GM18951 (cell line): ENCODE measurements around the gene PDSS2.
"Not testable (repeated sequence)": the region's sequence is repeated elsewhere in the genome, so short reads cannot be mapped to it uniquely, and the experiment has no call there.

ENCODE experiments used
- POLR2A ChIP-seq: IDR thresholded peaks from 4 replicates; pipeline ENCODE4 v1.6.1; 2011; ENCODE audit warnings: mild to moderate bottlenecking; ENCODE audit not compliant: insufficient read length, insufficient read depth; ENCODE audit errors: extremely low read depth
- in situ Hi-C: fragments of 300-500 bp; cut with MboI; formaldehyde crosslinking; loops from one replicate; pipeline ENCODE4 v1.12.0; 2022; ENCODE audit warnings: low sequenced_read_pairs, mixed read lengths, inconsistent platforms; ENCODE audit not compliant: unreplicated experiment

Gene PDSS2

GRCh38 chr6:107392069-107392468 lies 67.3 kb downstream of the PDSS2 start:
- no peak for TF ChIP-seq POLR2A
- in situ Hi-C loops = no loop called here

- in situ Hi-C loops = no loop called here
- TF ChIP-seq POLR2A = no peak
Measured at GRCh38 chr6:107390685-107391435, 68.5 kb downstream of the PDSS2 start.

GRCh38 chr6:107390056-107390455 lies 69.3 kb downstream of the PDSS2 start:
- TF ChIP-seq POLR2A = no peak
- in situ Hi-C loops = no loop called here

GRCh38 chr6:107386904-107387303 lies 72.5 kb downstream of the PDSS2 start:
- in situ Hi-C loops = no loop called here
- TF ChIP-seq POLR2A = no peak

- in situ Hi-C loops = no loop called here
- TF ChIP-seq POLR2A = no peak
Measured at GRCh38 chr6:107386340-107386739, 73.0 kb downstream of the PDSS2 start.

GRCh38 chr6:107383705-107384104 lies 75.7 kb downstream of the PDSS2 start:
- in situ Hi-C loops = no loop called here
- no peak for TF ChIP-seq POLR2A

- no peak for TF ChIP-seq POLR2A
- in situ Hi-C loops = no loop called here
Measured at GRCh38 chr6:107374264-107374663, 85.1 kb downstream of the PDSS2 start.

GRCh38 chr6:107369493-107369892 lies 89.9 kb downstream of the PDSS2 start:
- no peak for TF ChIP-seq POLR2A
- in situ Hi-C loops = no loop called here

- no peak for TF ChIP-seq POLR2A
- in situ Hi-C loops = no loop called here
Measured at GRCh38 chr6:107368471-107368870, 90.9 kb downstream of the PDSS2 start.

GRCh38 chr6:107364173-107364572 lies 95.2 kb downstream of the PDSS2 start:
- in situ Hi-C loops = not testable (repeated sequence)

- no peak for TF ChIP-seq POLR2A
- in situ Hi-C loops = no loop called here
Measured at GRCh38 chr6:107361753-107362604, 97.4 kb downstream of the PDSS2 start.

- in situ Hi-C loops = no loop called here
- no peak for TF ChIP-seq POLR2A
Measured at GRCh38 chr6:107360476-107360875, 98.9 kb downstream of the PDSS2 start.

- in situ Hi-C loops = no loop called here
Measured at GRCh38 chr6:107357842-107358241, 101.5 kb downstream of the PDSS2 start.

GRCh38 chr6:107357031-107357430 lies 102.3 kb downstream of the PDSS2 start:
- in situ Hi-C loops = no loop called here
- TF ChIP-seq POLR2A = no peak

More at GRCh38 chr6:107357842-107358241, 101.5 kb downstream of the PDSS2 start:
- no peak for TF ChIP-seq POLR2A
